D341Med (cell line): ENCODE measurements around the gene RIPOR3.
"Not testable (repeated sequence)": the region's sequence is repeated elsewhere in the genome, so short reads cannot be mapped to it uniquely, and the experiment has no call there.

Experiments
- DNase-seq: peaks from one replicate; pipeline ENCODE4 v3.0.0; 2012; ENCODE audit warnings: low spot score

RIPOR3 gene

DNA sequence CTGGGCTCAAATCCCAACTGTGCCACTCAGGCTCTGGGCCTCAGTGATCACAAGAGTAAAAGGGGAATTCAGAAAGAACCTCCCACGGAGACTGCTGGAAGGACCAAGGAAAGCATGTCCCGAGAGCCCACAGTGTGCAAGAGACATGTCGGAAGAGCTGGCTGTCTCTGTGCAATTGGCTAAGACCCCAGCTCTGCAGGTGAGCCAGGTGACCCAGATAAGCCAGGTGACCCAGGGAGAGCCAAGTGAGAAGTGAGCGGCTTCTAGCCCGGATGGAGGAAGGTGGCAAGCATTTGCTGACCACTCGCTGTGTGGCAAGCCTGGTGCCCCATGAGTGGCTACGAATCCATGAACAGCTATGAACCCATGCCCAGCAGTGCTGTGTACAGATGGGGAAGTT lies 59.1 kb downstream of the RIPOR3 start:
- DNase-seq = no peak

DNA sequence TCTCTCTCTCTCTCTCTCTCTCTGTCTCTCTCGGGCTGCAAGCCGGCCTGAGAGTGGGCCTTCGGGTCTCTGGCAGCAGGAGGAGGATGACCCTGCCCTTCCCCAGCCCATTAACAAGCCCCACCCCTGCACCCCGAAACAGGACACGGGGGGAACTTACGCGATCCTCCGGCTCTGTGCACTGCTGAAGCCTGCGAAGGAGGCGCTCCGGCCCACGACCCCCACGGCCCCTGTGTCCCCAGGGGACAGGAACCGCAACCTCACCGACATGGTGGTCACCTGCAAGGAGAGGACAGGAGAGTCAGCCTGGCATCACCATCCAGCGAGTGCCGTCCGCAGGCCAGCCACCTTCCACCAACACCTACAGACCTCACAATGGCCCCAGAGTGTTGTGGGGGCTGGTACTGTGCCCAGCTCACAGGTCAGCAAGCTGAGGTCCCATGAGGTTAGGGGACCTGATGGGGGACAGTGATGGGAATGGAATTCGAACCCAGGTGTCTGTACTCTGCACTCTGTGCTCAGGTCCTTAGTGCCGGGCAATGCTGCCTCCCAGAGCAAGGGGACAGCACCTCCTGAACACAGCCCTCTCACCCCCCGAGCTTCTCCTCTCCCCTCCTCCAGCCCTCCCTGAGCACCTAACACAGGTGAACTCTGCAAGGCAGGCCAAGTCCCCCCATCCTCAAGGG lies 60.6 kb downstream of the RIPOR3 start:
- DNase-seq = no peak

DNA sequence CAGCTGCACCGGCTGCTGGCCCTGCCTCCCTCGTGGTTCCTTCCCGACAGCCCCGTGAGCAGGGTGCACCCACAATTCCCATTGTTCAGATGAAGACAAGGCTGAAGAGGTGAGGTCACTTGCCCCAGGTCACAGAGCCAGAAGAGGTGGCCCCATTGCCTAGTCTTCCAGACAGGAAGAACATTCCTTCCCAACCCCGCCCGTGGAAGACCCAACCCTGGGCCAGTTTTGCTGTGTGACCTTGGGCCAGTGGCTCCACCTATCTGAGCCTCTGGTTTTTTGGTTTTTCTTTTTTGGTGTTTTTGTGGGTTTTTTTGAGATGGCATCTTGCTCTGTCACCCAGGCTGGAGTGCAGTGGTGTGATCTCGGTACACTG lies 61.7 kb downstream of the RIPOR3 start:
- DNase-seq = no peak

DNA sequence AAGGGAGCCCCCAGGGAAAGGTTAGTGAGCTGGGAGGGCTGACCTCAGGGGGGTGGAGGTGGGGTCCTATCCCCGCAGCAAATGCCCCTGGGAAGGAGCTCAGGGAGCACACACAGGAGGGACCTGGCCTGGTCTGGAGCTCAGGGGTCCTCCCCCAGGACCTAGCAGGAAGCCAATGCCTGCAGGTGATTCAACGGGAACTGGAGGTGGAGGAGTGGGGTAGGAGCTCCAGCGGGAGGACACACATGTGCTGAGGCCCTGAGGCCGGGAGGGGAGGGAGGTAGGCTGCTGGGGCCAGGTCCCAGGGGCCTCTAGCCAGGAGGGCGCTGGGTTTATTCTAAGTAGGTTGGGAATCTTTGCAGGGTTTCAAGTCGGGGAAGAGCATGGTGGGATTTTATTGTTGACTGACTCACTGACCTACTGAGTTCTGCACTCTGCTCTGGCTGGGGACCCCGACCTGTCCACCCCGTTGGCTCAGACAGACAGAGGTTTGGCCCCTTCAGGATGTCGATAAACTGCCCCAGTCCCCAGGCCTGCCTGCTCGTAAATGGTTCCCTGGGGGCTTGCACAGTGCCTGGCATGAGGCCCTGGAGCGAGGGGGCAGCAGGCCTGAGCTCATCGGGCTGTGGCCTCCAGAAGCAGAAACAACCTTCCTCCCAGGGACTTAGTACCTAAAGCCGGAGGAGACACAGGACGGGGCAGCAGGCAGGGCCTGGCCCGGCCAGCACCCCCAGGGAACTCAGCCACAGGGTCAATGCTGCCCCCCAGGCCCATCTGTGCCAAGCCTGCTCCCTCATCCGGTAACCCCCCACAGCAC lies 62.3 kb downstream of the RIPOR3 start:
- DNase-seq = peak; percentile 66

DNA sequence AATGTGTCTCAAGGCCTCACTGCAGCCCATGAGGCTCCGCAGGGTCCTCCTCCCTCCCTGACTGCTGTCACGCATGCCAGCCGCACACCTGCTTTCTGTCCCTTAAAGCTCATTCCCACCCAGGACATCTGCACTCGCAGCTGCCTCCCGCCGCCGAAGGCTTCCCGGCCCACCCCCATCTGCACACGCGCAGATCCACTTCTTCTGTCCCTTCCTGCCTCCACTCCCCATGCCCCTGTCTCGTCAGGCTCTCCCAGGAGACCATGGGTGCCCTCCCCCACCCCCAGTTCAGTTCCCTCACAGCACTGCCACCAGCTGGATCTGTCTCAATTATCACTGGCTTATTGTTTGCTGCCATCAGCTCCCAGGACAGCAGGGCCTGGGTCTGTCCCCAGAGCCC lies 63.0 kb downstream of the RIPOR3 start:
- DNase-seq = peak; percentile 91

DNA sequence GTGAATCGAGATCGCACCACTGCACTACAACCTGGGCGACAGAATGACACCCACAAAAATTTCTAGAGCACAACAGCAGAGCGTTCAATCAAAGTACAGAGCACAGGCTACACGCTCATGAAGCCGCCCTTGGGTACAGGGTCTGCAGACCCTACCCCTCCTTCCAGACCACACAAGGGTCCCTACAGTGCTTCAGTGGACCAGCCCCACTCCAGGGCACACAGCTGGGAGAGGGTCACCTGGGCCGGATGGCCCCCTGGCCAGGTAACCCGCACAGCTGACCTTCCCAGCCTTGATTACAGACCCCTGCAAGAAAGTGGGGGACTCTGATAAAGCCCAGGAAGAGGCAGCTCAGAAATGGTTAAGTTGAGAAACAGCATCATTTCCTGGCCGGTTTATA lies 63.6 kb downstream of the RIPOR3 start:
- no peak for DNase-seq

DNA sequence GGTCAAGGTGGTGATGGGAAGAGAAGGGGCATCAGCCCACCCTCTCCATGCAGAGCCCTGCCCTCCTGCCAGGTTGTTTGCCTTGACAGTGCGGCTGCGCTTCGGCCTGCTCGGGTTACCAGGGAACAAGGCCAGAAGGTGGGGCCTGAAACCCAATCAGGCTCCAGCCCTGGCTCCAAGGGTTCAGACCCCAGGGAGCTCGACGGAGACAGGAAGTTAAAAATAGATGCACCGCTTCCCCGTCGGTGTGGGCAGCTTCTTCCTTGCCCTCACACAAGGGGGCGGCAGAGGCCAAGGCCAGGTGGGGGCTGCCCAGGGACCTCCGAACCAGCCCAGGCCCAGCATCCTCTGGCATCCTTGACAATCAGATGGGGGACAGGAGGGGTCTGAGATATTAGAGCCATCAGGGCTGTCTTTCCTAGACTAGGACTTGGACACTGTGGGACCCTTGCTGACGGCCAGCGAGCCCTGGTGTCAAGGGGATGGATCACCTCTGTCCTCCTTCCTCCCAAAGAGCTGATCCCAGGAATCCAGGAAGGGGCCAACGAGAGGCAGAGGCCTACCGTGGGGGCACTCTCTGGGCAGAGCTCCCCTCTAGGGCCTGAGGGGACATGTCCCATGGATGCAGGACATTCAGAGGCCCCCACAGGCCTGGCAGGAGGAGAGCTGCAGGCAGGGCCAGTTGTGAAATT lies 65.2 kb downstream of the RIPOR3 start:
- DNase-seq = peak; percentile 88

DNA sequence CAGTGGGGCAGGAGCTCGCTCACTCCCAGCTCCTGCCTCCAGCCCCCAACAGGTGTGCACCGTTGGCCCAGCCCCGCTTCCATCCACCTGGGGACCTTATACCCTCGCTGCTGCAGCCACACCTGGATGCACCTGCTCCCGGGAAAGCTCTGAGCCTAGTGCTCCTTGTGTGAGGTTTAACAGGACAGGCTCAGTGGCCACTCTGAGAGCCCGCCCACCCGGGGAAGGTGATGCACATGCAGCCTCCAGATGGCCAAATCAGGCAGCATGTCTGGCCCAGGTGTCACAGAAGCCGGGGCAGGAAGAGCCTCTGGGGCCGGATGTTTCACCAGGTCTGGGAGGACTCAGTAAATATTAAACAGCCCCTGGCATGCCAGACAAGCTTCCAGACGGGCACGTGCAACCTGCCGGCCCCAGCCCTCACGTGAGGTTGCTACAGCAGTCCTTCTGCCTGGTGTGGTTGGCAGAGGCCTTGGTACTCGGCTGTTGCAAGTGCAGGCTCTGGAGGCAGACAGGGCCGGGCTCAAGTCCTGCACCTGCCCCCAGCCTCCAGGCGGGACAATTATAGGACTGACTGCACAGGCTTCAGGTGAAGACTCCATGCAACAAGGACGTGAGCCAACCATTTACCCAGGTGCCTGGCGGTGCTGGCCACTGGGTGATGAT lies 66.9 kb downstream of the RIPOR3 start:
- peak; percentile 25 for DNase-seq

DNA sequence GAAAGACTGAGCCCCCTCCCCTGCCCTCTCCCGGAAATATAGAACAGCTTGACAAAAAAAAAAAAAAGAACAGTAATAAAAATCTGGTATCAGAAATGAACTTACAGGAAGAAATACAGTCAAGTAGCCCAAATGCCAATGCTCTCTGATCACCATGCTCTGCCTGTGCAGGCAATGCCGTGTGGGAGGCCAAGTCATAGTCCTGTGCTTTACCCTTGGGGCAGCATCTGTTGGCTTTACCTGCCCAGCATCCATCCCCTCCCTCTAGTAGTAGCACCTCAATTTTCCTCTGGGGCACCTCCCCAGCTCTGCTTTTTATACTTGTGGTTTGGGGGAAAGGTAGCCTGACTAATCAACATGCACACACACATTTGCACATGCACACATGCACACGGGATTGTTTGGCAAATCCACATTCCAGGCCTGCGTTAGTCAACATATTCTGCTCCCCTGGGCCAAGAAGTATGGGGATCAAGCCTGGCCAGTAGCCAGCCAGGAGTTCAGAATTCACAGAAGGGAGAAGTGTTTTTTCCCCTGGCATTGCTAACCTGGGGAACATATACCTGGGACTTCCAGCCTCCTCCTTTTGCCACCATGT lies 70.2 kb downstream of the RIPOR3 start:
- no peak for DNase-seq

DNA sequence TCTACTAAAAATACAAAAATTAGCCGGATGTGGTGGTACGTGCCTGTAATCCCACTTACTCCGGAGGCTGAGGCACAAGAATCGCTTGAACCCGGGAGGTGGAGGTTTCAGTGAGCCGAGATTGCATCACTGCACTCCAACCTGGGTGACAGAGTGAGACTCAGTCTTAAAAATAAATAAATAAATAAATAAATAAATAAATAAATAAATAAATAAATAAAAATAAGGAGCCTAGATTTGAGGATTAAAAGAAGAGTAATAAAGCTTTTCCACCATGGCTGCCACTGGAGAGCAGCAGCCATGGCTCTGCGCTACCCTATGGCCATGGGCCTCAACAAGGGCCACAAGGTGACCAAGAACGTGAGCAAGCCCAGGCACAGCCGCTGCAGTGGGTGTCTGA lies 70.9 kb downstream of the RIPOR3 start:
- not testable (repeated sequence) for DNase-seq

DNA sequence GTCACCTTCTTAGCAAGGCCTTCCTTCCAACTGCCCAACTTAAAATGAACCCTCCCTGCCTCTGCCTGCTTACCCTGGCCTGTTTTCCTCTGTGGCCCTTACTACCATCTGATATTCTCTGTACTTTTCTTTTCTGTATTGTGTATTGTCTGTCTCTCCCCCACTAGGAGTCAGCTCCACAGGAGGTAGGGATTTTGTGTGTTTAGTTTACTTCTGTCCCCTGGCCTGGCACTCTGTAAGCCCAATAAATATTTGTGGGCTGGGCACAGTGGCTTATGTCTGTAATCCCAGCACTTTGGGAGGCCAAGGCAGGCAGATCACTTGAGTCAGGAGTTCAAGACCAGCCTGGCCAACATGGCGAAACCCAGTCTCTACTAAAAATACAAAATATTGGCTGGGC lies 72.8 kb downstream of the RIPOR3 start:
- DNase-seq = no peak

DNA sequence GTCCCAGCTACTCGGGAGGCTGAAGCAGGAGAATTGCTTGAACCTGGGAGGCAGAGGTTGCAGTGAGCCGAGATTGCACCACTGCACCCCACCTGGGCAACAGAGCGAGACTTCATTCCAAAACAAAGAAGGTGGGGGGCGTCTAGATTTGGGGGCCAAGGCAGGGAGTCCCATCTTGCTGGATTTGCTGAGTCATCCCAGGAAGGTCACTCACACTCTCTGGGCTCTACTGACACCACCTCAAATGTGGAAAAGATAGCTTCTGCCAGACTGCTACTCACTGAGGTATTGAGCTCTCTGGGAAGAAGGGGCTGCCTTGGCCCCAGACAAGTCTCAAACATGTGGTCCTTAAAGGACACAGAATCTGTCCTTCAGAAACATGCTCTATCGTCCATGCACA lies 74.3 kb downstream of the RIPOR3 start:
- no peak for DNase-seq

DNA sequence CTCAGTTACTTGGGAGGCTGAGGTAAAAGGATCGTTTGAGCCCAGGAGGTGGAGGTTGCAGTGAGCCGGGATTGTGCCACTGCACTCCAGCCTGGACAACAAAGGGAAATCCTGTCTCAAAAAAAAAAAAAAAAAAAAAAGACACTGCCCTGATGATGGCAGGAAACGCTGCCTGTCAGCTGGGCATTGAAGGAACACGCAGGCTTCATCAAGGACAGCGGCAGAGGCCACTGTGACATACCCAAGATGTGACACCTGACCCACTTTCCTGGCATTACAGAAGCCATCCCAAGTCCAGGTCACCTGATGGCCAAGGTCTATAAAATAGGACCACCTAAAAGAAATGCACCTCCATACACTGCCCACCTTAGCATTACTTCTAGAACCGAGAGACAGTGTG lies 75.9 kb downstream of the RIPOR3 start:
- no peak for DNase-seq

DNA sequence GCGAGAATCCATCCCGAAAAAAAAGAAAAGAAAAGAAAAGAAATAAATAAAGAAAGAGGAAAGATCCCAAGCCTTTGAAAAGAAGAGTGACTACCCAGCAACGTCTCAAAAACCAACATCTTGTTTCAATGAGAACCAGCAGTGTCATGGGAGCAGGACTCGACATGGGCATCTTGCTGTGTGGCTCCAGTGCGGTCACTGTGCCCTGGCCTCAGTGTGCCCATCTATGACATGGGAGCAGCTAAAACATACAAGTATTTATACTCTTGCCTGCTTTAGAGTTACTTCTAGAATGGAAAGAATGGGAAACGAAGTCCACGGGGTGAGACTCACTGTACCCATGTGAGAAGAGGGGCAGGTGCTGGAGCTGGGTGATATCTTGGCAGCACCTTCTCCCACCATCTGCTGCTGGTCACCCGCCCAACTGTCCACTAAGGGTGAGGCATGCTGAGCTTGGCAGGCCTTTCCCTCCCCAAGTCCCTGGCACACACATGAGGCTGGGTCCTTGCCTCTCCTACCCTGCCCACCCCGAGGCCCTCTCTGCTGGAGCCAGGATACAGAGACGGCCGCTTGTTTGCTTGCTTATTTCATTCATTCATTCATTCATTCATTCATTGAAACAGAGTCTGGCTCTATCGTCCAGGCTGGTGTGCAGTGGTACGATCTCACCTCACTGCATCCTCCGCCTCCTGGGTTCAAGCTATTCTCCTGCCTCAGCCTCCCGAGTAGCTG lies 77.7 kb downstream of the RIPOR3 start:
- no peak for DNase-seq

DNA sequence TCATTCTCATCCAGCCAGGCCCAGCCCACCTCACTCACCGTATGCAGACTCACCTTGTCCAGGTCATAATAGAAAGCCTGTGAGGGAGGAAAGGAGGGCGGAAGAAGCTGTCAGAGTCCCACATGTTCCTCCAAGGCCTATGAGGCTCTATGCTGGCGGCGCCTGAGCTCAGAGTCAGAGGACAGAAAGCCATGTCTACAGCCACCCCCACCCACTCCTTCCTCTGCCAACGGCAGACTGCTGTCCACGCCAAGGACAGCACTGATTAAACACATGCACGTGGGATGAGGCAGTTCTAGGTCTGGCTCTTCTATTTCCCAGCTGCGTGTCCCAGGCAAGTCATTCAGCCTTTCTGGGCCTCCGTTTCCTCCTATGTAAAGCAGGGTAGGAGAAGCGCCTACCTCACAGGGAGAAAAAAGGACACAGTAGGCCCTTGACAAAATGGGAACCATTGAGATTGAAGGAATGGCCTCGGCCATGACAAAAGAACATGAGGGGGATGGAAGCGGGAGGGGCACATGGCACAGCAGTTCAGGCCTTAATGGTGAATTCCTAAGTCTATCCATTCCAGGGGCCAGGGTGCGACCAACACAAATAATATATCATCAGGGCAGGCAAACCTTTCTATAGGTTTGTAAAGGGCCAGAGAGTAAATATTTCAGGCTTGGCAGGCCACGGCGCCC lies 80.1 kb downstream of the RIPOR3 start:
- no peak for DNase-seq

DNA sequence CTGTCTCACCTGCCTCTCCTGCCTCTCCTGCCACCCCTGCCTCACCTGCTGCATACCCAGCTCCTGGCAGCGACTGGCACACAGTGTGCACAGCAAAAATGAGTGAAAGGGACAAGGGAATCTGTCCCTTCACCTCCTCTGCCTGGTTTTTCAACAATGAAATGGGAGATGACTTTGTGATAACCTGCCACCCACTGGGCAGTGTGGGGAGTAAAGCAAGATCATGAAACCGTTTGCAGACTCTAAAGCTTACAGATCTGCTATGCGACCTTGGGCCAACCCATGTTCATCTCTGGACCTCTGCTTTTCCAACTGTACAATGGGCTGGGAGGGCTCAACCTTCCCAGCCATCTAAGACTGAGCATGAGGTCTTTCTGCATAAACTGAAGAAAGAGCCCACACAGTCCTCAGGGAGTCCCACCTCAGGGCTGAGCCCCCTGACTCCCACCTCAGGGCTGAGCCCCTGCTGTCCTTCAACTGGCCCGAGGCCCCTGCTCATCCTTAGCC lies 81.1 kb downstream of the RIPOR3 start:
- no peak for DNase-seq

DNA sequence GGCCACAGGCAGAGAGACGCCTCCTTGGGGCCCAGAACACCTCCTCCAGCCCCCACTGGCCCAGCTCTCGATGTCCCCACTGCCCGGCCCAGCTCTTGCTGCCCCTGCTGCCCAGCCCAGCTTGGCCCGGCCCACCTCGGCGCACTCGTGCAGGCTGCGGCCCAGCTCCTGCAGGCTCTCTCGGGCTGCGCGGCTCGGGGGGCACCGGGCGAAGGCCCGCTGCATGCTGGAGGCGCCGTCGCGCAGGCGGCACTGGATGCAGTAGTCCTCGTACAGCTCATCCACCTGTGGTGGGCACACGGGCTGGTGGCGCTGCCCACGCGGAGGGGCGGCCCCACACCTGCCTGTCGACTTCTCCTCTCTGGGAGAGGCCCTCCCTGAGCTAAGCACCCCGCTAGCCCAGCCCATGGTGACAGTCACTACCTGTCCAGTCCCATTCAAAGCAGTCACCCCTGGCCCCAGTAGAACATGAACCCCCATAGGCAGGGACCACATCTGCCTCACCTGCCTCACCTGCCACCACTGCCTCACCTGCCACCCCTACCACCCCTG lies 81.8 kb downstream of the RIPOR3 start:
- no peak for DNase-seq

DNA sequence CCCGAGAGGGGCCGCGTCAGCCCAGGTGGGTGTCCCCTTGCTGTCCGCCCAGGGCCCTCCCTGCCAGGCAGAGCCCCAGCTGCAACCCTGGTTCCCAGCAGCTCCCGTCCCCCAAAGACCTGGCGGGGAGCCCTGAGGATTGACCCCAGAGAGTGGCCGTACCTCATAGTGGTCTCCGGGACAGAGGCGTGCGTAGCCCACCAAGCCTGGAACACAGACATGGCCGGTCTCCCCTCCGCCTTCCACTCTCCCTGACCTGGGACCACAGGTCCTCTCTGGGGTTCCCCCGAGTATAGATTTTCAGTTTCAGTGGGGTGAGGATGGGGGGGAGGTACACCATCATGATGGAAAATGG lies 82.6 kb downstream of the RIPOR3 start:
- no peak for DNase-seq

DNA sequence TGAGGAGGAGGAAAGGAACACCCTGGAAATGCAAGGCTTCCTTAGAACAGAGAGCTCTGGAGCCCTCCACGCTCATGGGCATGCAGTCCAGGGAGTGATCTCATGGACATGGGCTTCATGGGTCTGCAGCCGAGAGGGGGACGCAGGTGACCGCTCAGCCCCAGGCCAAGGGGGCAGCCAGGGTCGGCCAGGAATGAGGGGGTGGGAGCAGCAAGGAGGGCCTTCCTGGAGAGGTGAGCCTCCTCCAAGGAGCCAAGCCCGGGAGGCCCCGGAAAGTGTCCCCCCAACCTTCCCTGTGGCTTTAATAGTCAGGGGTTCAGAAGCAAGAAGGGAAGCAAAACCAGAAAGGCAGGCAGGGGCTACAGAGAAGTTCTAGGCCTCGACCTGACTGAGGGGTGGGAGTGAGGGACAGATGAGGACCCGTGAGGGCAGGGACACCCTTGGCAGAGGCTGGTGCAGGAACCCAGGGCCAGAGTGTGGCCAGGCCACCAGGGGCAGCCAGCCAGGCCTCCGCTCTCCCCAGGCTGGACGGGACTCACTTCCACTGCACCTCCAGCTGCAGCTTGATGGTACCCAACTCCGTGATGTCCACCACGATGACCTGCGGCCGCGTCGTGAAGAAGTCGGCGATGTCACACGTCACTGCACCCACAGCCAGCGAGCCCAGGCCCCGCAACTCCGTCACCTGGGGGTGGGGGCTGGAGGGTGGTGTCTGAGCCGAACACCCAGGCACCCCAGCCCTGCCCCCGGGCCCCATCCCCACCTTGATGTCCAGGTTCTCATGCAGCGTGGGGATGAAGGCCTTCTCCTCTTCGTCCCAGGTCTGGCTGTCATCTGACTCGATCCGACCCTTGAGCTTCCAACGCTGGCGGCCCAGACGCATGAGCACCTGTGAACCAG lies 83.2 kb downstream of the RIPOR3 start:
- no peak for DNase-seq
